Ascending aorta (tissue), 2 donors: Measurements from ENCODE around the gene LDLRAD4. TPM values are rescaled to one million over a fixed set of nuclear protein-coding genes. Genes with fewer than 3 reads are reported as not detected.
A peak's percentile ranks its signal among the peaks of the same experiment; 100 is the strongest.

Experiments used
- DNase-seq, 2 donors: peaks; one replicate each; pipeline ENCODE4 v3.0.0-alpha.2; 2019; ENCODE audit warnings: low spot score in 2 of 2
- H3K27ac ChIP-seq, 2 donors: fragments of 200-600 bp; sonication (generic); one replicate each; pipeline ENCODE4 v1.5.1; 2016 to 2017; ENCODE audit warnings: mild to moderate bottlenecking in 1 of 2
- H3K27me3 ChIP-seq: fragments of 200-600 bp; sonication (generic); one replicate; pipeline ENCODE4 v1.5.1; 2017
- H3K36me3 ChIP-seq, 2 donors: fragments of 200-600 bp; sonication (generic); one replicate each; pipeline ENCODE4 v1.5.1; 2016
- H3K4me1 ChIP-seq, 2 donors: fragments of 200-600 bp; sonication (generic); one replicate each; pipeline ENCODE4 v1.5.1; 2016 to 2017; ENCODE audit warnings: mild to moderate bottlenecking in 1 of 2
- H3K4me3 ChIP-seq, 2 donors: fragments of 200-600 bp; sonication (generic); one replicate each; pipeline ENCODE4 v1.5.1; 2016 to 2017; ENCODE audit warnings: mild to moderate bottlenecking in 1 of 2
- H3K9me3 ChIP-seq, 2 donors: fragments of 200-600 bp; sonication (generic); one replicate each; pipeline ENCODE4 v1.5.1; 2016
- intact Hi-C: fragments of 100-400 bp; cut with DNase I; formaldehyde crosslinking; loops from one replicate; pipeline ENCODE4 v1.15.1; 2023
- total RNA-seq: library from RNA; depleted of rRNA; stranded (reverse); fragments of >200 nt; gene quantifications from one replicate; pipeline ENCODE4 v1.1.0, GENCODE V29; 2016
- TF ChIP-seq, protein P1 (sequence below), 3 experiments: fragments of 200-600 bp in 2 of 3; fragments of 450-650 bp in 1 of 3; sonication (generic) in 2 of 3; IDR thresholded peaks; one replicate each; pipeline ENCODE4 v1.5.1; 2016 to 2019; ENCODE audit warnings: antibody characterized with exemption in 3 of 3, mild to moderate bottlenecking in 1 of 3, moderate library complexity in 1 of 3

Gene LDLRAD4
- total RNA-seq, 1 donor from 2014 or later, result 21.0 TPM

DNA sequence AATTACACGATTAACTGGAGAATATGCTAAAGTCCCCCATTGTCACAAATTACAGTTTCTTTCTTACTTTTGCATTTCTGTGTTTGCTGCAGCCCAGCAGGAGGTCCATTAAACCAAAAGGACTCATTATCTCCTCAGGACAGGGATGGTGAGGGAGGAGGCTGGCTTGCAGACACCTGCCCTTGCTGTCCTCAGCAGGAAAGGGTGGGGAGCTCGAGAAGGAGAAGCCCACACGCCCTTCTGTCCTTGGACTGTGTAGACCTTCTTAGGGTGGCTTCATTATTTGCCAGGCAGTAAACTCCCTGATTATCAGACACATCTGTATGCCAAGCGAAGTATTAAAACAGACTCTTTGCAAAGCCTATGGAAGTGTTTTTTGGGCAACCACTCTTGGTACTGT is 196.0 kb downstream of the LDLRAD4 start:
- H3K27me3 ChIP-seq, result no peaks in the 10 kb centered on the region
- intact Hi-C loops, result no loop called here
- no peaks in the 10 kb centered on the region for H3K9me3 ChIP-seq
- H3K4me3 ChIP-seq, result no peak overlapping the region
- TF ChIP-seq, protein P1, sequence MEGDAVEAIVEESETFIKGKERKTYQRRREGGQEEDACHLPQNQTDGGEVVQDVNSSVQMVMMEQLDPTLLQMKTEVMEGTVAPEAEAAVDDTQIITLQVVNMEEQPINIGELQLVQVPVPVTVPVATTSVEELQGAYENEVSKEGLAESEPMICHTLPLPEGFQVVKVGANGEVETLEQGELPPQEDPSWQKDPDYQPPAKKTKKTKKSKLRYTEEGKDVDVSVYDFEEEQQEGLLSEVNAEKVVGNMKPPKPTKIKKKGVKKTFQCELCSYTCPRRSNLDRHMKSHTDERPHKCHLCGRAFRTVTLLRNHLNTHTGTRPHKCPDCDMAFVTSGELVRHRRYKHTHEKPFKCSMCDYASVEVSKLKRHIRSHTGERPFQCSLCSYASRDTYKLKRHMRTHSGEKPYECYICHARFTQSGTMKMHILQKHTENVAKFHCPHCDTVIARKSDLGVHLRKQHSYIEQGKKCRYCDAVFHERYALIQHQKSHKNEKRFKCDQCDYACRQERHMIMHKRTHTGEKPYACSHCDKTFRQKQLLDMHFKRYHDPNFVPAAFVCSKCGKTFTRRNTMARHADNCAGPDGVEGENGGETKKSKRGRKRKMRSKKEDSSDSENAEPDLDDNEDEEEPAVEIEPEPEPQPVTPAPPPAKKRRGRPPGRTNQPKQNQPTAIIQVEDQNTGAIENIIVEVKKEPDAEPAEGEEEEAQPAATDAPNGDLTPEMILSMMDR (IDR thresholded peaks at IDR 0.05), result no peak
- peaks cover 7 to 19% of the 10 kb centered on the region in 2 donors for H3K4me1 ChIP-seq
- H3K36me3 ChIP-seq, result peaks cover 0 to 6% of the 10 kb centered on the region in 2 donors
- H3K27ac ChIP-seq, result no peak overlapping the region
- DNase-seq, result no peak

DNA sequence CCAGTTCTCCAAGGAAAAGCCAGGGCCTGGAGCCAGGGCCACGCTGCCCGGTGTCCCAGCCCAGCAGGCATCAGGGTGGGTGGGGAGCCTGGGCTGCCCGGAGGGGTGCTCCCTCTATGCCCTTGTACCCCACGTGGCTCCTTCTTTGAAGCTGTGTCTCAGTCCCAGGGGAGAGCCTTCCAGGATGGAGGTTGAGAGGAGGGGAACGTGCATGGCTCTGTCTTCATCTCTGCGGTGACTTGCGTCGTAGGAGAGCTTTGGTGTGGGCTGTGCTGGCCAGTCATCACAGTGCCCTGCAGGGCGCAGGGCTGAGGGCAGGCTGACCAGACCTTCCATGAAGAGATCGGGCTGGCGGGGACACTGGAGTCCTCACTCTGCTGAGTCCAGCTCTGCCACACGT is 197.2 kb downstream of the LDLRAD4 start:
- no peaks in the 10 kb centered on the region for H3K27me3 ChIP-seq
- TF ChIP-seq, protein P1 (IDR thresholded peaks at IDR 0.05), result no peak
- H3K36me3 ChIP-seq, result no peaks in the 10 kb centered on the region
- H3K27ac ChIP-seq, result peak overlapping the region; percentile 43 to 64
- H3K4me3 ChIP-seq, result no peak overlapping the region
- H3K9me3 ChIP-seq, result no peaks in the 10 kb centered on the region
- DNase-seq, result peak in 1 of 2 donors; percentile 63
- intact Hi-C loops, result no loop called here
- H3K4me1 ChIP-seq, result peaks cover 7 to 19% of the 10 kb centered on the region in 2 donors

DNA sequence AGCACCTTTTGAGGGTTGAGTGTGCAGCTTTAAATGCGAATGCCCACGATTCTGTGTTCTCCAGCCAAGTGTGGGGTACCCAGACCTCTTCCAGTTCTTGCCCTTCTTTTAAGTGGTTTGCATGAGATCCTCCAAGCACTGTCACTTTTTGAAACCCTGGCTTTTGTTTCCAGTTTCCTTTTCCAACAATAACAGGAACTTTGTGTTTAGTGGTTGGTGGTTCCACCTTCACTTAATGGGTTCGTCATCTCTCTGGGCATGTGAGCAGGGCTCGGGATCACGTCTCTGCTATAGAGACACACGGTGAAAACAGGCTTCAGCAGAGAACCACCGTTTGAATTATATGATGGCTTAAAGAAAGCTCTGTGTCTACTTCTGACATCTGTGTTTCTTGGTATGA is 197.6 kb downstream of the LDLRAD4 start:
- H3K27me3 ChIP-seq, result no peaks in the 10 kb centered on the region
- peak in 1 of 2 donors; percentile 67 for DNase-seq
- TF ChIP-seq, protein P1 (IDR thresholded peaks at IDR 0.05), result no peak
- no peak overlapping the region for H3K4me3 ChIP-seq
- intact Hi-C loops, result no loop called here
- no peaks in the 10 kb centered on the region for H3K36me3 ChIP-seq
- H3K4me1 ChIP-seq, result peaks cover 7 to 19% of the 10 kb centered on the region in 2 donors
- H3K9me3 ChIP-seq, result no peaks in the 10 kb centered on the region
- peak overlapping the region; percentile 43 to 64 for H3K27ac ChIP-seq

DNA sequence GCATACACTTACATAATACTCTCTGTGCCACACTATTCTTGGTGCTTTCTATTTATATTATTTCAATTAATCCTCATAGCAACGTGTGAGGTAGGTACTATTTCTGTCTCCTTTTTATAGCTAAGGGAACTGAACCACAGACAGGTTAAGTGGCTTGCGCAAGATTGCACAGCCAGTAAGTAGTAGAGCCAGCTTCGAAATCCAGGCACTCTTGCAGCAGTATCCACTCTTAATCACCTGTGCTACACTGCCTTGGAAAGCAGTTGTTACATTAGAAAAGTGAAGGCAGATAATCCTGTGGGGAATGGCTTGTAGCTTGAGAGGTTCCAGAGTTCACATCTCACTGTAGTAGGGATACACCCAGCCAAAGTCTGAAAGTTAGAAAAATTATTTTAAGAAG is 198.3 kb downstream of the LDLRAD4 start:
- H3K9me3 ChIP-seq, result no peaks in the 10 kb centered on the region
- intact Hi-C loops, result no loop called here
- no peak overlapping the region for H3K4me3 ChIP-seq
- H3K27me3 ChIP-seq, result no peaks in the 10 kb centered on the region
- no peak overlapping the region for H3K27ac ChIP-seq
- H3K4me1 ChIP-seq, result peaks cover 7 to 19% of the 10 kb centered on the region in 2 donors
- peak in 1 of 2 donors; percentile 58 for DNase-seq
- H3K36me3 ChIP-seq, result no peaks in the 10 kb centered on the region
- TF ChIP-seq, protein P1 (IDR thresholded peaks at IDR 0.05), result no peak

DNA sequence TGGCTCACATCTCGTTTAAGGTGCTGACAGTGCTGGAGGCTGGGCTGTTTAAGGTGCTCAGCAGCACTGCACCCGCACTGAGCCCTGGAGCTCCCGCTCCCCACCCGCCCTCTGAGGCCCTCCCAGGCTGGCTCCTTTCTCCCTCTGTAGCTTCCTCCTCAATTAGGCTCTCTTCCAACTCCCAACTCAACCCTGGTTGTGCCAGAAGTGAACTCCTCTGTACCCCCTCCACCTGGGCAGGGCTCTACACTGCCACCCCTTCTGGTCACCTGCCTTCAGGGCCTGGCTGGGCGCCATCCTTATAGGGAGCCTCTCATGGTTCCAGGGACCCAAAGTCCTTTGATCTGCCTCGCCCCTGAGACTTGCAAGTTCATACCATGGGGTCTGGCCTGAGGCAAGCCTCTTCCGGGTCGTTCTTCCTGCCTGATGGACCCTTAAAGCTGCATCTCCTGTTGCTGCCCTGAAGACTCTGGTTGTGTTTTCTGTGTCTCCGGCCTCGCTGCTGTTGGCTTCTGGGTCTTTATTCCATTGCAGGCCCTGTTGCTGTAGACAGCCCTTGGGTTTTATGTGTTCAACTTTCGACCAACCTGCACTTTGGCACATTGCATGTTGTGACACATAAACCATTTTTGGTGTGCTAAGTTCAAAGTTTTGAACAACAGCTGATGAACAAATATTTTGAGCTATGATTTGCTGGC is 199.6 kb downstream of the LDLRAD4 start:
- intact Hi-C loops, result no loop called here
- TF ChIP-seq, protein P1 (IDR thresholded peaks at IDR 0.05), result no peak
- Histone ChIP-seq H3K36me3 (no peaks in the 10 kb centered on the region), H3K9me3 (no peaks in the 10 kb centered on the region), H3K27me3 (no peaks in the 10 kb centered on the region), H3K4me1 (peaks cover 7 to 25% of the 10 kb centered on the region in 2 donors), H3K4me3 (no peak overlapping the region), H3K27ac (peak overlapping the region; percentile 33 to 53)
- DNase-seq, result peak in 1 of 2 donors; percentile 61
